Neutrophil (primary cell): ENCODE measurements around the gene LAMP5.

Experiments used
- H3K27ac ChIP-seq: fragments of 200-600 bp; sonication (generic); 2 replicates; pipeline ENCODE4 v1.5.1; 2016; ENCODE audit warnings: mild to moderate bottlenecking, moderate library complexity
- H3K27me3 ChIP-seq: fragments of 200-600 bp; sonication (generic); 2 replicates; pipeline ENCODE4 v1.6.0; 2016; ENCODE audit warnings: mild to moderate bottlenecking
- H3K36me3 ChIP-seq: fragments of 200-600 bp; sonication (generic); 2 replicates; pipeline ENCODE4 v1.5.1; 2017
- H3K4me1 ChIP-seq, 2 experiments: fragments of 200-600 bp in 1 of 2; sonication (generic) in 1 of 2; 1 replicate in 1 of 2; 2 replicates in 1 of 2; pipeline versions ENCODE4 v1.5.1 to v1.6.1; 2013 to 2016; ENCODE audit warnings: low read depth in 1 of 2, low read length in 1 of 2, mild to moderate bottlenecking in 1 of 2, moderate library complexity in 1 of 2; ENCODE audit not compliant: control insufficient read depth in 1 of 2, insufficient read depth in 1 of 2
- H3K4me3 ChIP-seq, 2 experiments: fragments of 200-600 bp in 1 of 2; sonication (generic) in 1 of 2; 1 replicate in 1 of 2; 2 replicates in 1 of 2; pipeline ENCODE4 v1.5.1; 2013 to 2016; ENCODE audit warnings: low read depth in 1 of 2, low read length in 1 of 2, mild to moderate bottlenecking in 1 of 2, moderate library complexity in 1 of 2
- H3K9me3 ChIP-seq: fragments of 200-600 bp; sonication (generic); 2 replicates; pipeline ENCODE4 v1.5.1; 2016
- TF ChIP-seq, protein P1 (sequence below): fragments of 200-600 bp; sonication (generic); IDR thresholded peaks from 2 replicates; pipeline ENCODE4 v1.5.1; 2016; ENCODE audit warnings: antibody characterized with exemption

The LAMP5 gene

DNA sequence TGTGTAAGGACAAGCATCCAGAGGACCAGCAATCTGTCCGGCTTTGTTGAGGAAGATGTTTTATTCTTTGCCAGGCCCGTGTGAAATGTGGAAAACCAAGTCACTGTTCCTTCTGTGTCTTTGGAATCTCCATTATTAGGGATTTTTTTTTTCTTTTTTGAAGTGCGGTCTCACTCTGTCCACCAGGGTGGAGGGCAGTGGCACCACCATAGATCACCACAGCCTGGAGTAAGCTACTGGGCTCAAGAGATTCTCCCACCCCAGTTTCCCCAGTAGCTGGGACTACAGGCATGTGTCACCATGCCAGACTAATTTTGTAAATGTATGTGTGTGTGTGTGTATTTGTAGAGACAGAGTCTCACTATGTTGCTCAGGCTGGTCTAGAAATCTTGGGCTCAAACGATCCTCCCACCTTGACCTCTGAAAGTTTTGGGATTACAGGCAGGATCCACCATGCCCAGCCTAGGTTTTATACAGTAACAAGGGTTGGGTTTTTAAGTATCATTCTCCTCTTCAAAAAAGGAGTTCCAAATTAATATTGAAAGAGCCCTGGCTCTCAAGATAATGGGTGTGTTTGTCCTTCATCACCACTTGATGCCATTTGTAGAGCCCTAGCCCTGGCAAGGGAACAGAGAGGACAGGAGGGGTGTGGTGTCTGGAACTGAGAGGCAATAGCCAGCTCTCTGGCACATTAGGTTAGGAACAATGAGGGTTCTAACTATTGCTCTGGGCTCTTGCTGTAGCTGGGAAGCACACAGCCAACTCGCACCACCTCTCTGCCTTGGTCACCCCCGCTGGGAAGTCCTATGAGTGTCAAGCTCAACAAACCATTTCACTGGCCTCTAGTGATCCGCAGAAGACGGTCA, 3.1 kb downstream of the LAMP5 start:
- Histone ChIP-seq H3K9me3 (no peaks in the 10 kb centered on the region), H3K27ac (no peak overlapping the region), H3K36me3 (no peaks in the 10 kb centered on the region), H3K4me1 (no peaks in the 10 kb centered on the region), H3K27me3 (peaks cover 91% of the 10 kb centered on the region), H3K4me3 (no peak overlapping the region)
- TF ChIP-seq, protein P1, sequence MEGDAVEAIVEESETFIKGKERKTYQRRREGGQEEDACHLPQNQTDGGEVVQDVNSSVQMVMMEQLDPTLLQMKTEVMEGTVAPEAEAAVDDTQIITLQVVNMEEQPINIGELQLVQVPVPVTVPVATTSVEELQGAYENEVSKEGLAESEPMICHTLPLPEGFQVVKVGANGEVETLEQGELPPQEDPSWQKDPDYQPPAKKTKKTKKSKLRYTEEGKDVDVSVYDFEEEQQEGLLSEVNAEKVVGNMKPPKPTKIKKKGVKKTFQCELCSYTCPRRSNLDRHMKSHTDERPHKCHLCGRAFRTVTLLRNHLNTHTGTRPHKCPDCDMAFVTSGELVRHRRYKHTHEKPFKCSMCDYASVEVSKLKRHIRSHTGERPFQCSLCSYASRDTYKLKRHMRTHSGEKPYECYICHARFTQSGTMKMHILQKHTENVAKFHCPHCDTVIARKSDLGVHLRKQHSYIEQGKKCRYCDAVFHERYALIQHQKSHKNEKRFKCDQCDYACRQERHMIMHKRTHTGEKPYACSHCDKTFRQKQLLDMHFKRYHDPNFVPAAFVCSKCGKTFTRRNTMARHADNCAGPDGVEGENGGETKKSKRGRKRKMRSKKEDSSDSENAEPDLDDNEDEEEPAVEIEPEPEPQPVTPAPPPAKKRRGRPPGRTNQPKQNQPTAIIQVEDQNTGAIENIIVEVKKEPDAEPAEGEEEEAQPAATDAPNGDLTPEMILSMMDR = no peak

DNA sequence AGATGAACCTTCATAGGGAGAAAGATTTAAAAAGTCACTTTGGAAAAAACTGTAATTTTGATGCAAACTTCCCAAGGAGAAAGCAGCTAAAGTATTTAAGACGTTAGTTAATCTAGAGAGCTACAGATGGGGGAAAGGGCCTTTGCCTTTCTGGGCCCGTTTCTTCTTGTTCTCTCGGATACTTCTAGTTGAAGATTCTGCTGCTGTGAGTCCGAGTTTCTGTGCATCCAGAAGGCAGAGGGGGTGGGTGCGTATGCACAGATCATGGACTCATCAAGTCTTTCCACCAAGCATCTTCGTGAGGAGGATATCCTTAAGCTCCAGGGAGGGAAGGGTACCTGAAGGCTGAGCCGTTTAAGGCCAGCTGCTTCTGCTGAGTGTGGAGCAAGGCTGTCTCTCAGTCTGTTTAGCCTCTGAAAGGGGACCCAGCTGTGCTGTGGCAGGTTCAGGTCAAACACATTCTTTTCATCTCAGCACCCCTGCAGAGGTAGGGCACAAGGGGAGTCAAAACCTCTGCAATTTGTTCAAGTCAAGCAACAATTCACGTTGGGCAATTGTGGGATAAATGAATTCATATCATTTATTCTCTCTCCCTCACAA, 4.3 kb downstream of the LAMP5 start:
- Histone ChIP-seq H3K4me1 (no peaks in the 10 kb centered on the region), H3K27ac (no peak overlapping the region), H3K9me3 (no peaks in the 10 kb centered on the region), H3K4me3 (no peak overlapping the region), H3K27me3 (peaks cover 79% of the 10 kb centered on the region), H3K36me3 (no peaks in the 10 kb centered on the region)
- TF ChIP-seq, protein P1 = no peak

DNA sequence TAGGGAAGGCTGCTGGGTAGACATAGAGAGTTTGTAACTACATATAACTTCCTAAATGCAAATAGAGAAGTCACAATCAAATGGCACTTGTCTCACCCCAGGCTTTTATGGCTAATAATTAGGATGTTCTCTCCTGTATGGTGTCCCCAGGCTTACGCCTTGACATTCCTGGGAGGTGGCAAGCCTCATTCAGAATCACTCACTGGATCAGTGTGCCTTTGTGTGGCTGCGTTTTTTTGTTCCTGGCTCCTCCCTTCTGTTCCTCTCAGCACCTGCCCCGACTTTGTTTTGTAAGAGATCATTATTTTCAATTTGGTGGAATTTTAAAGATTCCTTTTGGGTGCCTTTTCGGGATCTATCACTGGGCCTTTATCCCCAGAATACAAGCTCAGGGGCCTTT, 5.7 kb downstream of the LAMP5 start:
- TF ChIP-seq, protein P1 = no peak
- Histone ChIP-seq H3K27ac (no peak overlapping the region), H3K4me3 (no peak overlapping the region), H3K4me1 (no peaks in the 10 kb centered on the region), H3K36me3 (no peaks in the 10 kb centered on the region), H3K27me3 (peaks cover 65% of the 10 kb centered on the region), H3K9me3 (no peaks in the 10 kb centered on the region)

DNA sequence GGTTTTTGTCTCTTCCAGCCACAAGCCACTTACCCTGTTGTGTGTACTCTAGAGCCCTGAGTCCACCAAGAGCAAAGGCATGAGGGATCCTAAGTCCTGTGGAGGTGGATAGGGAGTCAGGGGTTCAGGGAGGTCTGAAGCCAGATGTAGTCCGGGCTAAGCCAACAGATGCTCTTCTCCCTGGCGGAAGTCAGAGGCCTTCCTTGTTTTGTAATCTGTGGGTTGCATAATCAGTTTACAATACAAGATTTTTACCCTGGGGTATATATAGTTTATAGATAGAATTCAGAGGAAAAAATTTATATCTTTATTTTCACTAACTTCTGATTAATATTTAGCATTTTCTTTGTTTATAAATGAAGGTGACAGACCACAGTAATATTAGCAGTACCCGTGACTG, 9.2 kb downstream of the LAMP5 start:
- Histone ChIP-seq H3K9me3 (no peaks in the 10 kb centered on the region), H3K4me3 (no peak overlapping the region), H3K27ac (no peak overlapping the region), H3K27me3 (peaks cover 33% of the 10 kb centered on the region), H3K4me1 (no peaks in the 10 kb centered on the region), H3K36me3 (no peaks in the 10 kb centered on the region)
- TF ChIP-seq, protein P1 = no peak

DNA sequence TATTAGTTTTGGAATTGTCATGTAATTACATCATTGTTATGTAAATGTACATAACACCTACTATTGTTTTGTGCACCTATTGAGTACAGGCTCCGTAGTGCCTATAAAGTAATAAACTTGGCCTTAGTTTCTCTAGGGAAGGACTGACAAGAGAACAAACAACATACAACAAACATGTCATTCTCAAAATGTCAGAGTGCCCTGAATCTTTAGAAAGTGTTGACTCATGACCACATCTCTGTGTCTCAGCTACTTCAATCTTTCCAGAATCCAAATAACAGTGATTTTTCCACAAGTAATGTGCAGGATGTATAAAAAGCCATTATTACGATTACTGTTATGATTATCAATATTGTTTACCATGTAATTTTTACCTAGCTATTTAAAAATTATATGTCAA, 17.2 kb downstream of the LAMP5 start:
- H3K4me3 ChIP-seq = no peak overlapping the region
- H3K27me3 ChIP-seq = peaks cover 28% of the 10 kb centered on the region
- no peaks in the 10 kb centered on the region for H3K36me3 ChIP-seq
- no peak overlapping the region for H3K27ac ChIP-seq
- TF ChIP-seq, protein P1 = no peak
- no peaks in the 10 kb centered on the region for H3K9me3 ChIP-seq
- no peaks in the 10 kb centered on the region for H3K4me1 ChIP-seq
